Lung (tissue), 12 donors: Measurements from ENCODE around the gene UNC119. TPM values are rescaled to one million over a fixed set of nuclear protein-coding genes. Genes with fewer than 3 reads are reported as not detected.

Source experiments
- ATAC-seq: fragments of 200-7000 bp; cut with Tn5 transposase; one replicate; pipeline ENCODE4 v1.9.1; 2020; ENCODE audit warnings: moderate number of reproducible peaks; ENCODE audit not compliant: insufficient read depth, low FRiP score
- DNase-seq, 3 donors: peaks; one replicate each; pipeline ENCODE4 v3.0.0-alpha.2; 2013 to 2017
- H3K27ac ChIP-seq, 2 donors: one replicate each; pipeline ENCODE4 v1.5.1; 2013; ENCODE audit warnings: mild to moderate bottlenecking in 2 of 2, moderate library complexity in 2 of 2, control low read depth in 1 of 2, inconsistent platforms in 1 of 2, low read depth in 1 of 2, low read length in 1 of 2
- H3K27me3 ChIP-seq, 3 donors: one replicate each; pipeline ENCODE4 v1.5.1; 2013; ENCODE audit warnings: low read length in 2 of 3; ENCODE audit not compliant: control insufficient read depth in 3 of 3, insufficient read depth in 3 of 3
- H3K36me3 ChIP-seq, 4 donors: one replicate each; pipeline ENCODE4 v1.5.1; 2013; ENCODE audit warnings: low read length in 4 of 4, mild to moderate bottlenecking in 1 of 4, moderate library complexity in 1 of 4; ENCODE audit not compliant: control insufficient read depth in 4 of 4, insufficient read depth in 4 of 4
- H3K4me1 ChIP-seq, 5 donors: one replicate each; pipeline ENCODE4 v1.5.1; 2013; ENCODE audit warnings: low read length in 5 of 5, mild to moderate bottlenecking in 2 of 5, moderate library complexity in 1 of 5; ENCODE audit not compliant: control insufficient read depth in 5 of 5, insufficient read depth in 5 of 5
- H3K4me3 ChIP-seq: one replicate; pipeline ENCODE4 v1.5.1; 2013; ENCODE audit warnings: mild to moderate bottlenecking, control low read depth, moderate library complexity
- H3K9ac ChIP-seq, 2 donors: one replicate each; pipeline ENCODE4 v1.5.1; 2013; ENCODE audit warnings: low read length in 2 of 2, control low read depth in 1 of 2; ENCODE audit not compliant: insufficient read depth in 1 of 2
- H3K9me3 ChIP-seq, 4 donors: one replicate each; pipeline ENCODE4 v1.5.1; 2013; ENCODE audit warnings: low read length in 3 of 4, mild to moderate bottlenecking in 1 of 4, moderate library complexity in 1 of 4; ENCODE audit not compliant: control insufficient read depth in 4 of 4, insufficient read depth in 3 of 4
- CTCF ChIP-seq: IDR thresholded peaks from 2 replicates; pipeline ENCODE4 v1.5.1; 2012; ENCODE audit warnings: mild to moderate bottlenecking; ENCODE audit errors: control extremely low read depth, extremely low read depth
- WGBS, 2 donors: extraction: QIAGEN DNeasy Blood & Tissue Kit; methylation state at CpG; one replicate each; pipeline ENCODE4 v1.1.7; 2013; 5-methylcytosine and 5-hydroxymethylcytosine counted together
- polyA plus RNA-seq, 2 donors: library from polyadenylated mRNA; stranded (reverse); fragments of 200-250 nt; gene quantifications; one replicate each; pipeline ENCODE4 v1.2.1, GENCODE V29; 2013
- total RNA-seq, 2 donors: library from RNA; depleted of rRNA in 1 of 2; stranded (reverse); fragments of >200 nt in 1 of 2; gene quantifications; one replicate each; pipeline ENCODE4 v1.2.1, GENCODE V29; 2014 to 2021
- donor health status: control.
- donor health status: control.
- donor health status: Bipolar disorder and iron deficiency.
- donor health status: healthy.
- donor health status: DM: yes; HTN: yes; CAD: no.

UNC119 gene
- total and polyA plus RNA-seq, 4 donors, result 19.0 to 40.0 (median 31.7) TPM

GRCh38 chr17:28592260-28592659 lies 39.8 kb upstream of the UNC119 start:
- WGBS, 2 donors, result 95% methylated on average over 4 of the region's 4 CpGs
- DNase-seq, result no peak
- no peak overlapping the region for H3K27ac ChIP-seq

DNA sequence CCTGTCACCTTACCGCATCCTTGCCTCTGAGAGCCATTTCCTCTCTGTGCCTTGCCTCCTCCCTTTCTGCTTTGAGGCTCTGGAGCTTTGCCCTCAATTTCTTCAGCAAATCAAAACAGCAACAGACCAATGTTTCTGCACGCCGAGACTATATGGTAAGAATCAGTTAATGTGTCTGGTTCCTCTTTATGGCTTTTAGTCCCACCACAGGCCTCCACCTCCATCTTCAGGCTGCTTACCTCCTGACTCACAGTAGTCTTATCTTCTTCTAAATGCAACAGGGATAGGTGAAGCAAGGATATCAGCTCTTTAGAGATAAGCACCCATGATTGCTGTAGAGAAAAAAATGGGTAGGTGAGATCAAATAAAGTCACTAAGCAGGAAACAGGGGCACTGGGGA lies 33.4 kb upstream of the UNC119 start:
- Histone ChIP-seq H3K27me3 (no peaks in the 10 kb centered on the region), H3K4me1 (peaks cover 0 to 13% (median 0%) of the 10 kb centered on the region in 5 donors), H3K36me3 (peaks cover 0 to 24% (median 13%) of the 10 kb centered on the region in 4 donors), H3K4me3 (no peak overlapping the region), H3K9ac (no peak overlapping the region), H3K9me3 (no peaks in the 10 kb centered on the region), H3K27ac (no peak overlapping the region)
- ATAC-seq (no peak), DNase-seq (no peak)
- no peak for TF ChIP-seq CTCF
- 70 to 88% methylated on average over 3 of the region's 3 CpGs for WGBS, 2 donors

More at GRCh38 chr17:28592260-28592659, 39.8 kb upstream of the UNC119 start:
- TF ChIP-seq CTCF, result no peak
- no peak for ATAC-seq
- H3K36me3 ChIP-seq, result peaks cover 0 to 15% (median 5%) of the 10 kb centered on the region in 4 donors
- H3K4me1 ChIP-seq, result peaks cover 0 to under 1% (median 0%) of the 10 kb centered on the region in 5 donors
- no peaks in the 10 kb centered on the region for H3K27me3 ChIP-seq
- H3K9me3 ChIP-seq, result no peaks in the 10 kb centered on the region
- no peak overlapping the region for H3K9ac ChIP-seq
- no peak overlapping the region for H3K4me3 ChIP-seq

DNA sequence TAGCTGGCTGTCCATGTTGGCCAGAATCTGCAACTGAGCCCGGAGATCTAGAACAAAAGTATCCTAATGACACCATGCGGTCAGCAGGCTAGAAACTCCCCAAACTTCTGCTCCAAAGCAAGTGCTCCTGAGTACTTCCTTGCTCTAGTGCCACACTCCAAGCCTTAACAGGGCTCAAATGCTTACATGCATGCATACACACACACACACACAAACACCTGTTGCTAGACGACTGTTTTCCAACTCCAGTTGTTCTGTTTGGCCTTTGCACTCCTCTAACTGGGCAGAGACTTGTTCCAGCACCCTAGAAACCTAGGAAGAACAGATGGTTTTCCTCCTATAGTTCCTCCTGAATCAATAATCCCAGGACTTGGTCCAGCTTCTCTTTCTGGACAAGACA lies 32.0 kb upstream of the UNC119 start:
- Histone ChIP-seq H3K9ac (no peak overlapping the region), H3K9me3 (no peaks in the 10 kb centered on the region), H3K4me3 (no peak overlapping the region), H3K4me1 (peaks cover 0 to 23% (median 0%) of the 10 kb centered on the region in 5 donors), H3K36me3 (peaks cover 0 to 21% (median 13%) of the 10 kb centered on the region in 4 donors), H3K27ac (no peak overlapping the region), H3K27me3 (no peaks in the 10 kb centered on the region)
- DNase-seq, result no peak
- 74 to 92% methylated on average over 3 of the region's 3 CpGs for WGBS, 2 donors
- no peak for TF ChIP-seq CTCF
- no peak for ATAC-seq

- 96 to 97% methylated on average over 2 of the region's 2 CpGs for WGBS, 2 donors
- Histone ChIP-seq H3K36me3 (peaks cover 0 to 27% (median 14%) of the 10 kb centered on the region in 4 donors), H3K9me3 (no peaks in the 10 kb centered on the region), H3K27ac (no peak overlapping the region), H3K4me3 (no peak overlapping the region), H3K27me3 (no peaks in the 10 kb centered on the region), H3K4me1 (peaks cover 0 to 23% (median 0%) of the 10 kb centered on the region in 5 donors), H3K9ac (no peak overlapping the region)
- TF ChIP-seq CTCF, result no peak
- no peak for DNase-seq
- ATAC-seq, result no peak
Measured at GRCh38 chr17:28582513-28582912, 30.1 kb upstream of the UNC119 start.
